OCI-LY7 (cell line): ENCODE data around the gene ERCC3. TPM values are rescaled to one million over a fixed set of nuclear protein-coding genes. Genes with fewer than 3 reads are reported as not detected.
"Not testable (repeated sequence)": the region's sequence is repeated elsewhere in the genome, so short reads cannot be mapped to it uniquely, and the experiment has no call there.

Source experiments
- BruUV-seq: library from RNA; stranded (reverse); fragments of 400-500 nt; replicated peaks from 2 replicates; lab custom pipeline; 2021; lab: Mats Ljungman, UMichigan
- CTCF ChIA-PET: fragments of 300-600 bp; sonication (Branson Sonifier 250); formaldehyde crosslinking; loops from one replicate; lab custom pipeline; 2022; ENCODE audit warnings: antibody characterized with exemption; ENCODE audit not compliant: unreplicated experiment; lab: Charles Lee
- POLR2A ChIA-PET: fragments of 300-600 bp; sonication (Branson Sonifier 250); formaldehyde crosslinking; loops from one replicate; lab custom pipeline; 2022; ENCODE audit warnings: antibody characterized with exemption; lab: Charles Lee
- DNase-seq: peaks from one replicate; pipeline ENCODE4 v3.0.0-alpha.2; 2015; ENCODE audit warnings: low spot score
- H2AFZ ChIP-seq: fragments of 200-600 bp; sonication (generic), shearing (Covaris generic); 2 replicates; pipeline ENCODE4 v1.6.1; 2014; ENCODE audit warnings: mild to moderate bottlenecking, antibody characterized with exemption, low read length, moderate library complexity
- H3K27ac ChIP-seq: fragments of 200-600 bp; sonication (generic); 2 replicates; pipeline ENCODE4 v1.5.1; 2014; ENCODE audit warnings: mixed run types, low read depth, mild to moderate bottlenecking, moderate library complexity, low read length, inconsistent platforms; ENCODE audit not compliant: poor library complexity, severe bottlenecking
- H3K36me3 ChIP-seq: fragments of 200-600 bp; sonication (generic); 2 replicates; pipeline ENCODE4 v1.6.1; 2014; ENCODE audit warnings: mild to moderate bottlenecking, antibody characterized with exemption, low read length, moderate library complexity, mixed read lengths; ENCODE audit not compliant: insufficient read depth
- H3K4me1 ChIP-seq: fragments of 200-600 bp; sonication (generic); 2 replicates; pipeline ENCODE4 v1.5.1; 2014; ENCODE audit warnings: mild to moderate bottlenecking, low read length; ENCODE audit not compliant: insufficient read depth, poor library complexity, severe bottlenecking
- H3K4me2 ChIP-seq: fragments of 200-600 bp; sonication (generic); 2 replicates; pipeline ENCODE4 v1.6.1; 2014; ENCODE audit warnings: mild to moderate bottlenecking, low read length
- H3K4me3 ChIP-seq: fragments of 200-600 bp; sonication (generic); 2 replicates; pipeline ENCODE4 v1.5.1; 2014; ENCODE audit warnings: mild to moderate bottlenecking, low read depth, low read length; ENCODE audit not compliant: poor library complexity, severe bottlenecking
- H3K79me2 ChIP-seq: fragments of 200-600 bp; sonication (generic); 2 replicates; pipeline ENCODE4 v1.6.1; 2016; ENCODE audit warnings: low read depth, mild to moderate bottlenecking, low read length, moderate library complexity, mixed read lengths; ENCODE audit not compliant: insufficient read depth
- H3K9me2 ChIP-seq: fragments of 200-600 bp; sonication (generic); 2 replicates; pipeline ENCODE4 v1.6.1; 2016; ENCODE audit warnings: mild to moderate bottlenecking, low read length, mixed read lengths; ENCODE audit not compliant: insufficient read depth
- H3K9me3 ChIP-seq: fragments of 200-600 bp; sonication (generic); 2 replicates; pipeline ENCODE4 v1.6.1; 2014; ENCODE audit warnings: mild to moderate bottlenecking, mixed run types, low read length, mixed read lengths
- H4K20me1 ChIP-seq: fragments of 200-600 bp; sonication (generic); 2 replicates; pipeline ENCODE4 v1.6.1; 2014; ENCODE audit warnings: mild to moderate bottlenecking, antibody characterized with exemption, low read length, moderate library complexity, mixed read lengths; ENCODE audit not compliant: insufficient read depth
- CTCF ChIP-seq: fragments of 200-600 bp; sonication (generic); conservative IDR thresholded peaks from 2 replicates; pipeline ENCODE4 v1.5.1; 2014; ENCODE audit warnings: mild to moderate bottlenecking, antibody characterized with exemption, low read length, moderate library complexity, mixed read lengths
- EZH2phosphoT487 ChIP-seq: fragments of 200-600 bp; sonication (generic); IDR thresholded peaks from 2 replicates; pipeline ENCODE4 v1.6.1; 2018; ENCODE audit warnings: low read depth, borderline replicate concordance, mild to moderate bottlenecking, mixed run types, antibody characterized with exemption, low read length, moderate library complexity, mixed read lengths
- intact Hi-C: fragments of 100-400 bp; cut with micrococcal nuclease; formaldehyde crosslinking; loops from one replicate; pipeline ENCODE4 v1.10.0; 2022; ENCODE audit not compliant: unreplicated experiment
- total RNA-seq, 2 experiments: library from RNA; depleted of rRNA in 1 of 2; stranded (reverse); fragments of >200 nt in 1 of 2; shearing (Covaris generic) in 1 of 2; gene quantifications; 2 replicates each; pipeline ENCODE4 v1.2.3, GENCODE V29; 2014 to 2022

ERCC3 gene
- total RNA-seq, 2 experiments from 2014 or later = 35.1 to 58.4 TPM

GRCh38 chr2:127226520-127227263 is 67.3 kb downstream of the ERCC3 start:
- Histone ChIP-seq H3K4me1 (no peaks in the 10 kb centered on the region), H3K9me3 (no peaks in the 10 kb centered on the region), H3K79me2 (no peaks in the 10 kb centered on the region), H2AFZ (no peak overlapping the region), H3K36me3 (no peaks in the 10 kb centered on the region), H3K27ac (no peak overlapping the region), H3K4me3 (no peak overlapping the region), H3K4me2 (no peak overlapping the region), H3K9me2 (no peaks in the 10 kb centered on the region), H4K20me1 (no peaks in the 10 kb centered on the region)
- TF ChIP-seq CTCF (no peak), EZH2phosphoT487 (no peak)
- DNase-seq = no peak
- ChIA-PET POLR2A (no interaction called here), CTCF (no interaction called here)
- BruUV-seq = no TSS peak
- intact Hi-C loops = no loop called here

GRCh38 chr2:127226132-127226519 is 67.8 kb downstream of the ERCC3 start:
- Histone ChIP-seq H3K79me2 (no peaks in the 10 kb centered on the region), H3K4me1 (no peaks in the 10 kb centered on the region), H3K4me2 (no peak overlapping the region), H3K36me3 (no peaks in the 10 kb centered on the region), H3K4me3 (no peak overlapping the region), H4K20me1 (no peaks in the 10 kb centered on the region), H2AFZ (no peak overlapping the region), H3K9me3 (no peaks in the 10 kb centered on the region), H3K27ac (no peak overlapping the region), H3K9me2 (no peaks in the 10 kb centered on the region)
- no peak for TF ChIP-seq EZH2phosphoT487
- no peak for DNase-seq
- ChIA-PET CTCF (no interaction called here), POLR2A (no interaction called here)
- no TSS peak for BruUV-seq
- intact Hi-C loops = no loop called here

- no TSS peak for BruUV-seq
- H3K4me2 ChIP-seq = no peak overlapping the region
- H3K36me3 ChIP-seq = no peaks in the 10 kb centered on the region
- no peak for DNase-seq
- no peaks in the 10 kb centered on the region for H3K4me1 ChIP-seq
- no peaks in the 10 kb centered on the region for H3K9me3 ChIP-seq
- TF ChIP-seq EZH2phosphoT487 = no peak
- TF ChIP-seq CTCF = no peak
- H3K4me3 ChIP-seq = no peak overlapping the region
- ChIA-PET POLR2A (no interaction called here), CTCF (no interaction called here)
- no peaks in the 10 kb centered on the region for H4K20me1 ChIP-seq
- no peaks in the 10 kb centered on the region for H3K9me2 ChIP-seq
- no peaks in the 10 kb centered on the region for H3K79me2 ChIP-seq
- no peak overlapping the region for H3K27ac ChIP-seq
- intact Hi-C loops = no loop called here
- H2AFZ ChIP-seq = no peak overlapping the region
Observed at GRCh38 chr2:127225186-127225960, 68.6 kb downstream of the ERCC3 start.

- H3K4me3 ChIP-seq, H2AFZ ChIP-seq, H3K79me2 ChIP-seq, H3K4me1 ChIP-seq, BruUV-seq, H3K9me2 ChIP-seq, H3K27ac ChIP-seq, DNase-seq, POLR2A ChIA-PET, H4K20me1 ChIP-seq, H3K36me3 ChIP-seq, H3K9me3 ChIP-seq, H3K4me2 ChIP-seq, CTCF ChIA-PET, intact Hi-C loops: not testable (repeated sequence)
Observed at GRCh38 chr2:127224135-127224534, 69.8 kb downstream of the ERCC3 start.
